CD4-positive, alpha-beta T cell (primary cell): Measurements from ENCODE around the gene C1orf105. TPM values are rescaled to one million over a fixed set of nuclear protein-coding genes. Genes with fewer than 3 reads are reported as not detected.

Source experiments
- ATAC-seq: fragments of 200-7000 bp; cut with Tn5 transposase; one replicate; pipeline ENCODE4 v1.10.0; 2022; ENCODE audit warnings: mild to moderate bottlenecking; ENCODE audit not compliant: poor library complexity
- CTCF ChIA-PET: fragments of 350-600 bp; sonication (Branson Sonifier 250); formaldehyde crosslinking; loops from one replicate; lab custom pipeline; 2021; ENCODE audit warnings: antibody characterized with exemption, inconsistent platforms; lab: Charles Lee
- POLR2A ChIA-PET: fragments of 350-600 bp; sonication (Branson Sonifier 250); formaldehyde crosslinking; loops from one replicate; lab custom pipeline; 2021; ENCODE audit warnings: antibody characterized with exemption, inconsistent platforms; lab: Charles Lee
- DNase-seq, 14 experiments: peaks; one replicate each; pipeline ENCODE4 v3.0.0-alpha.2; 2013 to 2020; ENCODE audit warnings: mixed read lengths in 2 of 14
- H3K27ac ChIP-seq, 2 donors: one replicate each; pipeline versions ENCODE4 v1.5.1 to v1.7.0; 2013; ENCODE audit warnings: low read length in 2 of 2, low read depth in 1 of 2, mild to moderate bottlenecking in 1 of 2
- H3K27me3 ChIP-seq, 2 experiments: 1 replicate in 1 of 2; 2 replicates in 1 of 2; pipeline versions ENCODE4 v1.6.1 to v1.7.0; 2013; ENCODE audit warnings: low read length in 2 of 2, control low read depth in 1 of 2, mild to moderate bottlenecking in 1 of 2, moderate library complexity in 1 of 2; ENCODE audit not compliant: insufficient read depth in 2 of 2, control insufficient read depth in 1 of 2
- H3K36me3 ChIP-seq: one replicate; pipeline ENCODE4 v1.6.1; 2013; ENCODE audit warnings: low read length, control low read depth; ENCODE audit not compliant: insufficient read depth
- H3K4me1 ChIP-seq: one replicate; pipeline ENCODE4 v1.6.1; 2013; ENCODE audit warnings: low read length, control low read depth; ENCODE audit not compliant: insufficient read depth
- H3K4me3 ChIP-seq: one replicate; pipeline ENCODE4 v1.5.1; 2013; ENCODE audit warnings: mild to moderate bottlenecking, low read length, moderate library complexity
- H3K9me3 ChIP-seq, 2 experiments: 1 replicate in 1 of 2; 2 replicates in 1 of 2; pipeline versions ENCODE4 v1.6.1 to v1.7.0; 2013; ENCODE audit warnings: low read length in 2 of 2, mild to moderate bottlenecking in 2 of 2, control low read depth in 1 of 2, moderate library complexity in 1 of 2; ENCODE audit not compliant: control insufficient read depth in 1 of 2, insufficient read depth in 1 of 2
- H3K27ac Mint-ChIP-seq: one replicate; pipeline ENCODE4 v1.8.0; 2020; ENCODE audit warnings: mixed read lengths
- H3K27me3 Mint-ChIP-seq: one replicate; pipeline ENCODE4 v1.8.0; 2021; ENCODE audit warnings: mixed read lengths
- H3K36me3 Mint-ChIP-seq: one replicate; pipeline ENCODE4 v1.8.0; 2021; ENCODE audit warnings: low read depth, mixed read lengths
- H3K4me1 Mint-ChIP-seq: one replicate; pipeline ENCODE4 v1.8.0; 2021; ENCODE audit warnings: low read depth, mixed read lengths
- H3K4me3 Mint-ChIP-seq: one replicate; pipeline ENCODE4 v1.8.0; 2020; ENCODE audit warnings: mild to moderate bottlenecking, mixed read lengths
- H3K9me3 Mint-ChIP-seq: one replicate; pipeline ENCODE4 v1.8.0; 2020; ENCODE audit warnings: mixed read lengths
- CTCF ChIP-seq: fragments of 200-600 bp; IDR thresholded peaks from one replicate; pipeline ENCODE4 v1.8.0; 2022; ENCODE audit warnings: antibody characterized with exemption, mild to moderate bottlenecking
- intact Hi-C, 2 experiments: fragments of 100-400 bp; cut with DNase I in 1 of 2; cut with micrococcal nuclease in 1 of 2; formaldehyde crosslinking; loops; one replicate each; pipeline versions ENCODE4 v1.15.1 to v1.9.0; 2023 to 2025; cut with DNase I, micrococcal nuclease
- total RNA-seq, 174 experiments: library from RNA in 2 of 174; stranded (reverse) in 2 of 174; gene quantifications; one replicate each; pipeline ENCODE4 v1.2.3 and lab custom pipeline; 2021 to 2026

The C1orf105 gene
- total RNA-seq, 2 experiments from 2014 or later = not detected

- Mint-ChIP-seq H3K36me3 (no peaks in the 10 kb centered on the region), H3K27me3 (no peaks in the 10 kb centered on the region), H3K9me3 (no peaks in the 10 kb centered on the region), H3K4me3 (no peak overlapping the region), H3K27ac (peak overlapping the region; percentile 40), H3K4me1 (peaks cover 42% of the 10 kb centered on the region)
- Histone ChIP-seq H3K36me3 (no peaks in the 10 kb centered on the region), H3K4me3 (no peak overlapping the region), H3K27me3 (no peaks in the 10 kb centered on the region), H3K4me1 (peaks cover 23% of the 10 kb centered on the region), H3K9me3 (no peaks in the 10 kb centered on the region), H3K27ac (no peak overlapping the region)
- ATAC-seq (no peak), DNase-seq (no peak)
- ChIA-PET CTCF (no interaction called here), POLR2A (no interaction called here)
- intact Hi-C loops = loop anchor here in 1 of 2 experiments (10.0 kb wide), 1 partner anchor 605 kb away; the partner anchor contains the start of gene METTL13
- no peak for TF ChIP-seq CTCF
These were observed 30.2 kb upstream of the C1orf105 start for GRCh38 chr1:172390301-172390682.

DNA sequence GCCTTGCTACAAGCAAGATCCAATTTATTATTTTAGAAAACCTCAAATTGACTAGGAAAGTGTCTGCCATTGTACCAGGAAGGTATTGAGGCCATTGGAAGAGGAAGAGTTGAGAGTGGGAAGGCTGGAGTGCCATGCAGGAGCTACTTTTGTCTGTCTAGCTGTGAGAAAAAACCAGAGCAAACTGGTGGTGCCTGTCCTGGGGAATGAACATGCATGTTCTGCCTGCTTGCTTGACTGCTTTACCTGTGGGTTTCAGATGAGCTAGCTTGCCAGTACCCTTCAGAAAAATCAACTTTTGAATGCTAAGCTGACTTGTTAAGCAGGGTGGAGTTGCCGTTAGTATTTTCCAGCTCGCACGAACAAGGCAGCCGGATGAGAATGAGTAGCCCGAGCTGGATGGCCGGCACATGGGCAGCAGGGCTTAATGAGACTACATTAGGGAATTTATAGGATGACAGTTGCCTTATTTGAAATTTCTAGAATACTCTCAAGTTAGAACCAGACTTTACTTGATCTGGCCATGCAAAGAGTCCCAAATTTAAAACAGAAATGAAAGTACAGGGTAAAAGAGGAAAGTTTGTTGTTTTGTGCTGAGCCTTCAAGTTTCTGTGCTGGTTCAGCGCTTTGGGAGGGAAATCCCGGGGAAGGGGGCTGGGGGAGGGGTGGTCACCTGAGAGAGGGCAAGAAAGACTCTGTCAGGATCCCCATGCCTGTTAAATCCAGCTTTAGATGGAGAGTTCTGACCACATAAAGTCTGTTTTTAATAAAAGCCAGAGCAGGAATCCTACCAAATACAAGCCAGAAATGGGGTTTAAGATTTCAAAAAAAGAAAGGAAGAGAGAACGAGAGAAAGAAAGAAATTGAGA, 29.6 kb upstream of the C1orf105 start:
- Histone ChIP-seq H3K27me3 (no peaks in the 10 kb centered on the region), H3K27ac (no peak overlapping the region), H3K9me3 (no peaks in the 10 kb centered on the region), H3K4me1 (peaks cover 24% of the 10 kb centered on the region), H3K4me3 (no peak overlapping the region), H3K36me3 (no peaks in the 10 kb centered on the region)
- Mint-ChIP-seq H3K27me3 (no peaks in the 10 kb centered on the region), H3K9me3 (no peaks in the 10 kb centered on the region), H3K36me3 (no peaks in the 10 kb centered on the region), H3K4me1 (peaks cover 48% of the 10 kb centered on the region), H3K4me3 (no peak overlapping the region), H3K27ac (peak overlapping the region; percentile 40)
- ChIA-PET CTCF (no interaction called here), POLR2A (interaction anchor here (1.3 to 1.4 kb wide), 2 partner anchors 9 to 36 kb away, joined by 3 to 4 read pairs; no protein-coding TSS in a partner anchor)
- no peak for TF ChIP-seq CTCF
- no peak for ATAC-seq
- no peak for DNase-seq
- intact Hi-C loops = loop anchor here in 1 of 2 experiments (10.0 kb wide), 1 partner anchor 606 kb away; the partner anchor contains the start of gene METTL13

DNA sequence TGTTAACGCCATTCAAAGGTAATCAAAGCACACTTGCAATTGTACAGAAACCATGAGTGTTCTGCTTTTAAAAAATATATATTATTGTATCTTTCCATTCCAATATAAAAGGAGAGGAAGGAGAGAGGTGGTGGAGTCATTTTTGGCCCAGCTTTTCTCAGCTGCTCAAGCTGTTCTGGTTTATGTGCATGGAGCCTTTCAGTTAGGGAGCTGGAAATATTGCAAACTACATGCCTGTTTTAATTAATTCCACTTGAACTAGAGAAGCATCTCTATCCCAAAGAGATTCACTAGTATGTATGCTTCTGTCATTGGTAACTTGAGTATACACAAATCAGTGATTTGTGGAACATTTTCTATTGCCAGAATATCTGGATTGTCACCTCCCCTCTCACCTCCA, 28.5 kb upstream of the C1orf105 start:
- ChIA-PET CTCF (no interaction called here), POLR2A (interaction anchor here (1.2 to 1.4 kb wide), 3 partner anchors 10 to 141 kb away, joined by 3 to 4 read pairs (median 3); no protein-coding TSS in a partner anchor)
- Mint-ChIP-seq H3K9me3 (no peaks in the 10 kb centered on the region), H3K4me1 (peaks cover 54% of the 10 kb centered on the region), H3K27ac (peak overlapping the region; percentile 9), H3K36me3 (no peaks in the 10 kb centered on the region), H3K27me3 (no peaks in the 10 kb centered on the region), H3K4me3 (no peak overlapping the region)
- TF ChIP-seq CTCF = no peak
- H3K4me3 ChIP-seq = no peak overlapping the region
- H3K36me3 ChIP-seq = no peaks in the 10 kb centered on the region
- H3K27me3 ChIP-seq = no peaks in the 10 kb centered on the region
- H3K4me1 ChIP-seq = peaks cover 24% of the 10 kb centered on the region
- ATAC-seq (no peak), DNase-seq (no peak)
- H3K27ac ChIP-seq = no peak overlapping the region
- H3K9me3 ChIP-seq = no peaks in the 10 kb centered on the region
- intact Hi-C loops = loop anchor here in 1 of 2 experiments (10.0 kb wide), 1 partner anchor 607 kb away; the partner anchor contains the start of gene METTL13
